ENCODE results near the gene NRCAM. TPM values are rescaled to one million over a fixed set of nuclear protein-coding genes. Genes with fewer than 3 reads are reported as not detected.

Gene NRCAM
- total and polyA plus RNA-seq, 10 of the 15 experiments (the other 5 are each of a cell fraction or from before 2014, with no cell fraction given) = 0.30 to 2.0 (median 1.0) TPM

DNA sequence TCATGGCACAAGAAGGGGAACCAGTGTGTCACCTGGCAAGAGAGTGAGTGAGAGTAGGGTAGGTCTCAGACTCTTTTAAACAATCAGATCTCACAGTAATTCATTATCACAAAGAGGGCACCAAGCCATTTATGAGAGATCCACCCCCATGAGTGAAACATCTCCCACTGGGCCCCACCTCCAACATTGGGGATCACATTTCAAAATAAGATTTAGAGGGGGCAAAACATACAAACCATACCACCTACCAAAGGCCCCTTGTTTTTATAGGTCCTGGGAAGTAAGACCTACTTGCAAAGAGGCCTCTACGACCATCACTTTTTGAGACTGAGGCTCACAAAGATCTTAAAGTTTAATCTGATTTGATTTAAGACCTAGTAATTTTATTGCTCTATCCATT, 134.9 kb downstream of the NRCAM start (continued):
- no peak for TF ChIP-seq SRF (IDR thresholded peaks at IDR 0.05; ENCODE audit: low read depth in 2 of 2, low read length in 2 of 2)
- TF ChIP-seq ZNF384 (IDR thresholded peaks at IDR 0.05; ENCODE audit: borderline replicate concordance, low read depth, low read length) = no peak
- no peak for TF ChIP-seq NFYA (IDR thresholded peaks at IDR 0.05; ENCODE audit: borderline replicate concordance, low read depth, low read length)
- TF ChIP-seq PAX5 (IDR thresholded peaks at IDR 0.05; ENCODE audit: borderline replicate concordance, low read depth, low read length) = no peak

GRCh38 chr7:108316708-108317107, 139.5 kb downstream of the NRCAM start:
- no peaks in the 10 kb centered on the region; the same call in 2 of the 3 replicates for H3K9me3 ChIP-seq (replicated peaks; ENCODE audit: control insufficient read depth, insufficient read depth, low read length)
- RAD21 ChIA-PET (ENCODE audit: unreplicated experiment) = no interaction called here
- no peak overlapping the region for H3K4me2 ChIP-seq (ENCODE audit: control insufficient read depth, insufficient read depth)
- intact Hi-C loops (cut with micrococcal nuclease; ENCODE audit: unreplicated experiment) (no loop called here), in situ Hi-C loops (cut with MboI) (no loop called here)
- H3K4me3 ChIP-seq = no peak overlapping the region
- H4K20me1 ChIP-seq (ENCODE audit: control insufficient read depth, insufficient read depth) = no peaks in the 10 kb centered on the region
- FAIRE-seq (no peak), ATAC-seq (no peak), DNase-seq (ENCODE audit: low read depth, low spot score) (no peak)
- BruUV-seq (replicated peaks) = no TSS peak
- H3K27ac ChIP-seq (ENCODE audit: control insufficient read depth, insufficient read depth) = no peak overlapping the region
- CTCF ChIA-PET = no interaction called here
- no peaks in the 10 kb centered on the region for H3K36me3 ChIP-seq (ENCODE audit: control insufficient read depth in 2 of 2, insufficient read depth in 2 of 2, low read length in 1 of 2)
- POLR2A ChIA-PET = interaction anchor here (0.8 kb wide), 1 partner anchor 11 kb away, joined by 3 read pairs; no protein-coding TSS in a partner anchor
- 27% methylated on average over 1 of the region's 1 CpG for WGBS (ENCODE audit: insufficient coverage, insufficient replicate concordance, low lambda C conversion rate, missing lambda C conversion rate)
- no peak for TF ChIP-seq ETV6 (conservative IDR thresholded peaks at IDR 0.05 in 1 of 2, IDR thresholded peaks at IDR 0.05 in 1 of 2; ENCODE audit: borderline replicate concordance in 1 of 2, low read depth in 1 of 2)
- TF ChIP-seq ESRRA (IDR thresholded peaks at IDR 0.05; ENCODE audit: low read length) = no peak
- TF ChIP-seq KDM1A (IDR thresholded peaks at IDR 0.05; ENCODE audit: borderline replicate concordance) = no peak
- SMC1A ChIA-PET (ENCODE audit: uncharacterized antibody, unreplicated experiment) = interaction anchor here (1.5 to 1.6 kb wide), 2 partner anchors 11 to 143 kb away, joined by 4 to 8 read pairs; no protein-coding TSS in a partner anchor
- H3K27me3 ChIP-seq (replicated peaks in 1 of 2; ENCODE audit: control insufficient read depth in 2 of 2, insufficient read depth in 2 of 2, low read length in 1 of 2) = no peaks in the 10 kb centered on the region
- no peak overlapping the region for H2AFZ ChIP-seq (ENCODE audit: control insufficient read depth, low read depth, low read length)
- H3K9ac ChIP-seq (ENCODE audit: control insufficient read depth, insufficient read depth, low read length) = no peak overlapping the region
- no peaks in the 10 kb centered on the region for H3K79me2 ChIP-seq (ENCODE audit: control insufficient read depth, insufficient read depth, low read length)
- no peaks in the 10 kb centered on the region; the same call in 1 of the 2 replicates for H3K4me1 ChIP-seq (ENCODE audit: control insufficient read depth, insufficient read depth, low read length)
